SH-SY5Y (cell line): ENCODE results near the gene ALDH1A3.

ENCODE experiments used
- GATA2 ChIP-seq: IDR thresholded peaks from 2 replicates; pipeline ENCODE4 v1.6.1; 2011; ENCODE audit warnings: mild to moderate bottlenecking, low read depth, low read length
- GATA3 ChIP-seq: IDR thresholded peaks from 2 replicates; pipeline ENCODE4 v1.6.1; 2011; ENCODE audit warnings: low read depth, mild to moderate bottlenecking, low read length, moderate library complexity

GRCh38 chr15:100908466-100908865 lies 28.8 kb downstream of the ALDH1A3 start:
- TF ChIP-seq GATA3 (no peak), GATA2 (no peak)
